NCI-H2029 (cell line): ENCODE results near the gene SHROOM1.
"Not testable (repeated sequence)": the region's sequence is repeated elsewhere in the genome, so short reads cannot be mapped to it uniquely, and the experiment has no call there.

ENCODE experiments used
- DNase-seq: peaks from one replicate; lab custom pipeline; 2025; lab: John Stamatoyannopoulos, UW

Gene SHROOM1, protein sequence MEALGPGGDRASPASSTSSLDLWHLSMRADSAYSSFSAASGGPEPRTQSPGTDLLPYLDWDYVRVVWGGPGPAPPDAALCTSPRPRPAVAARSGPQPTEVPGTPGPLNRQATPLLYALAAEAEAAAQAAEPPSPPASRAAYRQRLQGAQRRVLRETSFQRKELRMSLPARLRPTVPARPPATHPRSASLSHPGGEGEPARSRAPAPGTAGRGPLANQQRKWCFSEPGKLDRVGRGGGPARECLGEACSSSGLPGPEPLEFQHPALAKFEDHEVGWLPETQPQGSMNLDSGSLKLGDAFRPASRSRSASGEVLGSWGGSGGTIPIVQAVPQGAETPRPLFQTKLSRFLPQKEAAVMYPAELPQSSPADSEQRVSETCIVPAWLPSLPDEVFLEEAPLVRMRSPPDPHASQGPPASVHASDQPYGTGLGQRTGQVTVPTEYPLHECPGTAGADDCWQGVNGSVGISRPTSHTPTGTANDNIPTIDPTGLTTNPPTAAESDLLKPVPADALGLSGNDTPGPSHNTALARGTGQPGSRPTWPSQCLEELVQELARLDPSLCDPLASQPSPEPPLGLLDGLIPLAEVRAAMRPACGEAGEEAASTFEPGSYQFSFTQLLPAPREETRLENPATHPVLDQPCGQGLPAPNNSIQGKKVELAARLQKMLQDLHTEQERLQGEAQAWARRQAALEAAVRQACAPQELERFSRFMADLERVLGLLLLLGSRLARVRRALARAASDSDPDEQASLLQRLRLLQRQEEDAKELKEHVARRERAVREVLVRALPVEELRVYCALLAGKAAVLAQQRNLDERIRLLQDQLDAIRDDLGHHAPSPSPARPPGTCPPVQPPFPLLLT

DNA sequence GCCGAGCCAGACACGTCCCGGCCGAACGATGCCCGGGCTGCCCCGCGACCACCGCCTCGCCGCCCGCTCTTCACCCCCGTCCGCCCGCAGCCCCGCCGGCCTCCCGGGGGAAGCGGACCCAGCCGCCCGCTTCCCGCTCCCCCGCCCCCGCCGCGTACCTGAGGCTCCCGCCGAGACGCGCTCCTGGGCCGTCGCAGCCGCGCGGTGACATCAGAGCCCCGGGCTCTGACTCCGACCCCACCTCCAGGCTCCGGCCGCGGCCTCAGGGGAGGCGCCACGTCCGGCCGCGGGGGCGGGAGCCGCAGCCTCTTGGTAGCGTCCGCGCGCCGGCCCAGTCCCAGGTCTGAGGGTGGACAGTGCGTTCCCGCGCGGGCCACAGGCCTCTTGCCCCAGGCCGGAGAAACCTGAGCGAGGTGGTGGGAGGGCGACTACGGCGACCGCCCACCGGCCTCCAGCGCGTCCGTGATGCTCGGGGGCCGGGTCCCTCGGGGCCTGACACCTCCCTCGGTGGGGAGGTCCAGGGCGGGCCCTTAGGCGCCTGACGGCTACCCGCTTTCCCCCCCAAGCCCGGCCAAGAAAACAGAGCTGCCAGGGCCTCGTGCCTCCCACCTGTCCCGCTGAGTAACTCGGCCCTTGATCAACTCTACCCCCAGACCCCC lies at the start of gene SHROOM1:
SHROOM1 (minus strand) TSS at position 212 of the 659 bp plus-strand sequence. CDS start 4,507 bp downstream, outside the sequence.
- DNase-seq: peak; percentile 43

DNA sequence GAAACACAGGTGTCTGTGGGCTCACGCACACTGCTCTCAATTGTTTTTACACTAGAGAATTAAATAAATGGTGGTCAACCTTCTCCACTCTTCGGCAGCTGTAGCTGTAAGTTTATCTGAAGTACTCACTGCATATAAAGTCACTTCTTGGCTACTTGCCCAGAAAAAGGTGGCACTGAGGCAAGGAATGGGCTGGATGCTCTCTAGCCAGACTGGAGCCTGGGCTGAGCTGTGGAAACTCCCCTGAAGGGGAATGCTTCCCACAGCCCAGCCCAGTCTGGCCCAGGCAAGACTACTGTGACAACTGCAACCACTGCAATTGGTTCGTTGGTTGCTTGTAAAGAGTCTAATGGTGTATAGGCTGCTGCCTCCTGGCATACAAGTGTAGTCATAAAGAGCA lies 47.5 kb upstream of the SHROOM1 start:
- DNase-seq: peak; percentile 29

DNA sequence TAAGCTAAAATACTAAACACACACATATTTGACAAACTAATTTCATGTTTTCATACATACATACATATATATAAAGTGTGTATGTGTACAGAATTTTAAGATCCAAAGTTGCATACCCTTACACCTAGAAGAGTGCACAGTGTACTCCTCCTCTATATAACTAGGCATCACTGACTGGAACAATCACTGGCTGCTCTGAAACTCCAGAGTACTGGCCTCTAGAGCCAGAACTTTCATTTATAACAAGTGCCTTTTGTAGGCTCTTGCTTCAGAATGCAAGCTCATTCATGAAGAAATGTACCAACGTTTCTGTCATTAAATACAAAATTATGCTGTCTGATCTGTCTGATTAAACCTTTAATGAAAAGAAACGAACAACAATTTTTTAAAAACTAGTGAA lies 47.0 kb upstream of the SHROOM1 start:
- DNase-seq: no peak

DNA sequence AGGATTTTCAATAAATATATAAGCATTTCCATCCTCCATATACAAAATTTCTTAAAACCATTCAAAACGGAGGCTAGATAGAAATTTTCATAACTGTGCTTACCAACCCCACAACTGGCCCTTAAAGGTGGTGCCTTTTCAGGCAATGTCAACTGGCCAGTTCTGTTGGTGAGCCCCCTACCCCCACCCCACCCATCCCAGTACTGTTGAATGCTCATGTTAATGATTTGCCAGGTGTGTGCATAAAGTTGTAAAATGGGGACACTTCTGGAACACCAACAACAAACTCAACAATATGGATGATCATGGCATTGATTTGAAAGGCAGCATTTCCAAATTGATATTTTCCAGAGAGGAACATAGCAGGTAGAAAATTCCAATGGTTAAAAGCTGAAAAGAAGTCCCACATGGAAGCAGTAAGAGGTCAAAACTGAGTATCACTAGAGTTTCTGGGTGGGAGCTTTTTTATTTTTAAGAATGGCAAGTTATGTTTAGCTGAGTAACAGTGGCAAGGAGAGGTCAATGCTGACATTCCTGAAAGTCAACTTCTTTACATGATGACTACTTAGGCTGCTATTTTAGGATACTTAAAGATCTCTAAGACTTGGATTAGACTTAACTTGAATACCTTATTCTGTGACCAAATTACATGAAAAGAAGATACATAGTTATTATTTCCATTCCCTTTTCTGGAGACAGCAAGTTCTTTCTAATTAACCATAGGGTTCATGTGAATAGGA lies 45.7 kb upstream of the SHROOM1 start:
- DNase-seq: no peak

DNA sequence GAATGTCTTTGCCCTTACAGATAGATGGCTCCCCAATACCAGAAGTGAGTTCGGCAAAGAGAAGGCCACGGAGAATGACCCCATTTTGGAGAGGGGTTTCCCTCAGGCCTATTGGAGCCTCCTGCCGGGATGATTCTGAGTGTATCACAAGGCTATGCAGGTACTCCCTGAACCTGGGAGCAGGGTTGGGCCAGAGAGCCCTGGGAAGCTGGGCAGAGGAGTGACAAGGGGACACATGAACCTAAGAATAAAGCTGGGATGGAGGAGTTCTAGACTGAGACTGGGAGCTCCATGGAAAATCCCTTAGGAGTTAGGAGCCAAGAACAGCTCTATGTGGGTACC lies 43.5 kb upstream of the SHROOM1 start:
- no peak for DNase-seq

DNA sequence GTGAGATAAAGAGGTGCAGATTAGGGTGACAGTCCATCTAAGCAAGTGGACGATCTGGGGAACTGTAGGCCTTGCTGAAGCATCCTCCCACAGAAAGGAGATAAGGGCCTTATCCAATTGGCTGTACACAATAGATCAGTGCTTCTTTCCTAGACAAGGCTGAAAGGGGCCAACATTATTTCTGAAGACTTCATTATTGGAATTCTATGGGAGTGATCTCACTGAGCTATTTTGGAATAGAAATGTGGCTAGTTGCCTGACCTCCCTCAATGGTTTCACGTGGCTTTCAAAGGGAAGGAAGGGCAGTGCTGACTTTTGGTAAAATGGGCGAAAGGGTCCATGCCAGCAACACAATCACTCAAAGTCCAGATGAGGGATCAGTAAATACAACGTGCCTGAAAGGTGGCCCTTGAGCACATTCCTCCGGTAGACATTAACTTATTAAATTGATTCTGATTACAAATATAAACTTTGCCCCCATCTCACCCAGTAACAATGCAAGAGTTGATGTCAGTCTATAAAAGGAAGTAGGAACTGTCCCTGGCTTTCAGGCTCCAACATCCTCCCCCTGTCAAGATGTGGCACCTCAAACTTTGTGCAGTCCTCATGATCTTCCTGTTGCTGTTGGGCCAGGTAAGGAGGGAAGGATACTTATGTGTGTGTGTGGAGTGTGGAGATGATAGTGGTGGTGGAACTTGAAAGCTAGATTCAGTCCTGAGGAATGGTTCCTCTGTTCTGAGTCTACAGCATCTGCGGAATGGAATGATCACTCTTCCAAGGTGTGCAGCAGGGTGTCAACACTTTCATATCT lies 42.9 kb upstream of the SHROOM1 start, which contains the start of gene LEAP2:
LEAP2 (plus strand) TSS at position 550 of the 811 bp plus-strand sequence; CDS start at position 577, 27 bp downstream.
- no peak for DNase-seq

DNA sequence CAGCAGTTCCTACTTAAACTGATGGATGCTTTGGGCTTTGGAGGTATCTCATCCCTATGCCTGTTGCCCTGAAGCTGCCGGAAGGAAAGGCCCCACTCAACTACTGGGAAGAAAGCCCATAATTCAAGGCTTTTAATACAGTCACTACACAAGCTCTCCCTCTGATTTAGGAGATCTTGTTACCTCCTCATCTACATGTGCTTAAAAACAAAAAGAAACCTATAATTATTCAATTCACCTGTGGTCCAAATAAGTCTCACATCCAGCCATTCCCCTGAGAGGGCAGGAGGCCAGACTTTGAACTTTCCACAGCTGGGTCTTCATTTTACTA lies 42.3 kb upstream of the SHROOM1 start:
- DNase-seq: no peak

DNA sequence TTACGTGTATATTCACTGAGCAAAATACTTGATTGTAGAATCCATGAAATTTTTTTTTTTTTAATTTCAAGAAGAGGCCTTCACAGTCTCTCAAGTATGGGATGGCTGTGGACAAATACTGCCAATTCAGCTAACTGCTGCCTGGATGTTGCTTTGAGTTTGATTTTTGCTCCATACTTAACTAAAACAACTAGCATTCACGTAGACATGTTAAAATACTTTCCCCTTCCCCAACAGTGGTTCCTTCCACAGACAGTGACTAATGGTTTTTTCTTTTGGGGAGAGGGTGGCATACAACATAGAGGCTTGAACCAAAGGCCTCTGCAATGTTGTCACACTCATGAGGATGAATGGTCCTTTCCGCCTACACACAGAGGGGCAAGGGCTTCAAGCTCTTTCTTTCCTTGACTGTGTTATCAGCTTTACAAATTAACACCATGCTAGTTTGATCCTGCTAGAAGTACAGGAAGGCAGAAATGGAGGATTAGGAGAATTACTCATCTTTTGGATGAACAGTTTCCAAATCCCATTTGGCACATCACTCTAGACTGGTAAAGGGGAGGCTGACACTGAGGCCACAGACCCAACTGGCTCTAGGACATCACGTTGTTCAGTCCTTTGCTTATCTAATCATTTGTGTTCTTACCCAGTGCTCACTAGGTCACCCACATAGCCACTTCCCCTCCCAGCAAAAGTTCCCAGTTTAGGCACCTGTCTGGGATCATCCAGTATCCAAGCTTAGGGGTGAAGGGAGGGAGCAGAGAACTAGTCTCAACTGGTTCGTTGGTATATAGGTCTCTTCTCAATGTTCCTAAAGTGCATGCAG lies 41.2 kb upstream of the SHROOM1 start:
- DNase-seq: no peak

DNA sequence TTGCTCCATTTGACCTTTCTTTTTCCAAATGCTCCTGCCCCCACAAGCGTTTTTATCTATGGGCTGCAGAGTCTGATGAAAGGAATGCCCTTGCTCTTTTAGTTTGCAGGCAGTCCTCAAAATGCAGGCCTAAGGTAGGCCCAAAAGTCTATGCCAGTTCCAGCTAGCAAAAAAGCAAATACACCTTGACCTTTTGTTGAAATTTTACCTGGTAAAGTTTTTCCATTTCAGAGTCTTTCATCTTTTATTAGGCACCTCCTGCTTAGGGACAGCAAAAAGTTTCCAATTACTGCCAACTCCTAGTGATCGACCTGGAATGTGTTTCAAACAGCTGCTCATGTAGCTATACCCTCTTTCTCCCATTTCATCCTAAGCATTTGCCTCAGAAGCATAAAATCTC lies 40.4 kb upstream of the SHROOM1 start:
- no peak for DNase-seq

DNA sequence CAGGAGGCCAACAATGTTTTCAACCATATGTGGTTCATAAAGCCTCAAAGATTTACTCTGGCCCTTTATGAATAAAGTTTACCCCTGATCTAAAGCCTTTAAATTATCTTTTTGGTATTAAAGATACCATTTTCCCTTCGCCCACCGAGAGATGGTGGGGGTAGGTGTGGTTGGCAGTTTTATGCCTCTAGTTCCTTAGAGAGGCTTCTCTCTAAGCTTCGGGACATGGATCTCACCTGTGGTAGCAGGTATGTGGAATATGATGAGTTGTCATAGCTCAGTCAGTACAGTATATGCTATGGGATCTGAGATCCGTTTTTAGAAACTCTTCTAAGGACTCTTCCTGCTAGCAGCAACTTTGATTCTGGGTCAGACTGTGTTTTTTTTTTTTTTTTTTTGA lies 38.3 kb upstream of the SHROOM1 start:
- no peak for DNase-seq

DNA sequence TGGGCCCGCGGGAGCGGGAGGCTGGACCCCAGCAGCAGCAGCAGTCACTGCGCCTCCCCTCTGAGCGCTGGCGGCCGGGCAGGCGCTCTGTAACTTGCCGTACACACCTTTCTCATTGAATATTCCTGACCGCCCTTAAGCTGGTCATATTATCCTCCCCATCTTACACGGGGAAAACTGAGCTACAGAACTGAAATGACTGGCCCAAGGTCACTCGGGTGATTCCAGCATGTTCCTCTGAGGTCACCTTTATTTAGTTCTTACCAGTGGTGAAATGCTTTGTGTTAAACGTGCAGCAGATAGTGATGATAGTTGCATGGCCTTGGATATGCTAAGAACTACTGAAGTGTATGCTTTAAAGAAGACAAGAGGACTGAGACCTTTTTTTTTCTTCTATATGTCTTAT lies 36.6 kb upstream of the SHROOM1 start:
- DNase-seq: no peak

DNA sequence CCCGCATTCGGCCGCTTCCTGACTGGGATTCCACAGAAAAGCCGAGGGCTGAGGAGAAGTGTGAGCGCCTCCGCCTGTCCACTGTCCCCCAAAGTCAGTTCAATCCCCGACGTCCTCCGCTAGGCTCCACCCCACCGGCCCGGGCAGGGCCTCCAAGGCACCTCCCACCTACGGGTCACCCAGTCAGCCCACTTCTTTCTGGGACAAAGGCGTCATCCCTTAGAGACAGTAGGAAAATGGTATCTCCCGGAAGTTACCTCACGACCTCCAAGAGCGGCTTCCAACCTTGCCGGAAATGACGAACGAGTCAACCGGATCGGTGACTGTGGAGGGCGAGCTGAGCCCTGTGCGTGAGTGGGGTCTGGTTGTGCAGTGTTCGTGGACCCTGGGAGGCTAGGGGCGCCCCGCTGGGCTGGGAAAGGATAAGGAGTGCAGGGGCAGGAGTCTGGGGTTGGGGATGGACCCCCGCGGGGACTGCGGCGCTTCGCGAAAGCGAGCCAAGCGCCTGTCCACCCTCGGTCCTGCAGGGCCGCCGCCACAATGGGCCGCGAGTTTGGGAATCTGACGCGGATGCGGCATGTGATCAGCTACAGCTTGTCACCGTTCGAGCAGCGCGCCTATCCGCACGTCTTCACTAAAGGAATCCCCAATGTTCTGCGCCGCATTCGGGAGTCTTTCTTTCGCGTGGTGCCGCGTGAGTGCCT lies 36.0 kb upstream of the SHROOM1 start, which contains the start of the genes GDF9 and UQCRQ:
GDF9 (minus strand) TSS at position 128 of the 704 bp plus-strand sequence. CDS start 1,936 bp downstream, outside the sequence.
UQCRQ (plus strand) TSS at position 301 of the 704 bp plus-strand sequence; CDS start at position 541, 240 bp downstream.
- DNase-seq: peak; percentile 99

DNA sequence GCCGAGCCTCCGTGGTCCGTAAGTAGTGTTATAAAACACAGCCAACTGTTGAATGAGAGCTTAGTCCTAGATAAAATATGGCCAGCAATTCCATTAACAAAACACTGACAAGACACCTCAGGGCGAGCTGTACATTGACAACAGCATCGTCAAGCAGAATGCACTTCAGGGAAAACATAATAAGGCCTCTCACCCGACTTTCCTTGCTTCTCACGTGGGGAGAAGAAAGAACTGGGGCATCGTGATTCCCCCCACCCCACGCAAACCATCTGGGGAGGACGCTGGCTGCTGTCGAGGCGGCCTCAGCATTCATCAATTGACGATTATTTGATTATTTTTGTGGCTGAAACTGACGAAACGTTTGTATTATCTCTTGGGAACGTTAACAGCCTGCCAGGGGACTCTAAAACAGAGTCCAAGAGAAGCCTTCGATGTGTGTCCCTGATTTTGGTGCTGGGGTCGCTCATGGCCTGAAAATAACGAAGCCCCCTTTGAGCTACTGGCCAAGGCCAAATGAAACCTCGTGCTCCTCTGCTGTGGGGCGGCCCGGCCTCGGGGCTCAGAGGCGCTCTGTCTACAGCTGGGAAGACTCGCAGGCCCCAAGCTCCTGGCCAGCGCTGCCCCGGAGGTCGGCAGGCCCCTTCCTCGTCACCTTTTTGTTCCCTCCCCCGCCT lies 35.4 kb upstream of the SHROOM1 start:
- DNase-seq: no peak

DNA sequence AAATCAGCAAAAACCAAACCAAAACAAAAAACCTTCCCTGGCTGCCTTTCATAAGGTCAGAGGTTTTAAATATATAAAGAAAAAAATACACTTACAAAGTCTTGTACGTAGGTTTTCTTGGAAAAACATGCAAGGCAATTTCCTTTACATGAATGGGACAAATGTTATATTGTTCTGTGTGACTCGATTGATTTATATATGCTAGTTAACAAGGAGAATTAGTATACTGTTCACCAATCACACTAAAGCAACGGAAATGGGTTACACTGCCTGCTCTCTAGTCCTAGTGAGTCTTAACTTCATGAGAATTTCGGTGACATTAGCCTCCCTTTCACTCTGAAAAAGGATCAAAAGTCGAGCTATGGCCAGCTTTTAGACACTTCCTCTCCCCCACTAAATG lies 30.3 kb upstream of the SHROOM1 start:
- DNase-seq: no peak

DNA sequence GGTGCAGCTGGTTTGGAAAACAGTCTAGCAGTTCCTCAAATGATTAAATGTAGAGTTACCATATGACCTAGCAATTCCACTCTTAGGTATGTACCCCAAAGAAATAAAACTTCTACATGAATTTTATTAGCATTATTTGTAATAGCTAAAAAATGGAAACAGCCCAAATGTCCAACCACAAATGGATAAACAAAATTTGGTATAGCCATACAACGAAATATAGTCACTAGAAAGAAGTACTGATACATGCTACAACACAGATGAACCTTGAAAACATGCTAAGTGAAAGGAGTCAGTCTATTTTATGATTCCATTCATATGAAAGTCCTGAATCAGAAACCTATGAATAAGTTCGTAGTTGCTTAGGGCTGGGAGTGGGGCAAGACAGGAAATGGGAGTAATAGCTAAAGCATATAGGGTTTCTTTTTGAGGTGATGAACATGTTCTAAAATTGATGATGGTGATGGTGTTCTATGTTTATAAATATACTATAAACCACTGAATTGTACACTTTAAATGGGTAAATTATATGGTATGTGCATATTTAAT lies 29.5 kb upstream of the SHROOM1 start:
- DNase-seq: no peak

DNA sequence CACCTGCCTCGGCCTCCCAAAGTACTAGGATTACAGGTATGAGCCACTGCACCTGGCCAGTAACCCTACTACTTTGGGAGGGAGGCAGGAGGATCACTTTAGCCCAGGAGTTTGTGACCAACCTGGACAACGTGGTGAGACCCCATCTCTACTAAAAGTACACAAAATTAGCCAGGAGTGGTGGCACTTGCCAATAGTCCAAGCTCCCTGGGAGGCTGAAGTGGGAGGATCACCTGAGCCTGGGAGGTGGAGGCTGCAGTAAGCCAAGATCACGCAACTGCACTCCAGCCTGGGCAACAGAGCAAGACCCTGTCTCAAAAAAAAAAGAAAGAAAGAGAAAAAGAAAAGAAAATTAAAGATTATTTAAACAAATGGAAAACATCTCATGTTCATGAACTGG lies 25.6 kb upstream of the SHROOM1 start:
- DNase-seq: no peak

DNA sequence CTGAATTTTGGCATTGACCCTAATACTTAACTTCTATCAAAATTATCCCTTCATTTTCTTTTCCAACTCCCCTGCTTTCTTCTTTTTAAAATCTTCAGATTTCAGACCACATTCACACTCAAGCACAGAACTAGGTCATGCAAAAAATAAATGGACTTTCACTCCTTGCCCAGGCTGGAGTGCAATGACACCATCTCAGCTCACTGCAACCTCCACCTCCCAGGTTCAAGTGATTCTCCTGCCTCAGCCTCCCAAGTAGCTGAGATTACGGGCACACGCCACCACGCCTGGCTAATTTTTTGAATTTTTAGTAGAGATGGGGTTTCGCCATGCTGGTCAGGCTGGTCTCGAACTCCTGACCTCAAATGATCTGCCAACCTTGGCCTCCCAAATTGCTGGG lies 24.5 kb upstream of the SHROOM1 start:
- not testable (repeated sequence) for DNase-seq

DNA sequence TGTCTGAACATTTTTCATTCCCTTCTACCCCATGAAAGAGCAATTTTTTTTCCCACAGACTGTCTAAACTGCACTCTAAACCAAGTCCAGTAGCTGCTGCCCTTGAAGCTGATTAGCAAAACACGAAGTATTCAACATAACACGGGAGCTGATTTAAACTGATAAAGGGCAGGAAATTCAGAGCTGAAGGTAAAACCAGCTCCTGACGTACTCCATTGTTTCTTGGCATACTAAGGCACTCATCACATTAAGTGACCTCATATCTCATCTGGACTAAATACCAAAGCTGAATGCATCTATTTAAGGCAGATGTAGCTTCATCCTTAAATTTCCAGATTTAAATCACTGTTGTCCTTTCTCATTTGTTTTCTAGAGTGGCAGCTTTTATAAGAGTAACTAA lies 23.9 kb upstream of the SHROOM1 start:
- no peak for DNase-seq
